Left ventricle myocardium inferior (tissue), 1 donor: ENCODE data around the gene AKAP6. TPM values are rescaled to one million over a fixed set of nuclear protein-coding genes. Genes with fewer than 3 reads are reported as not detected.
A peak's percentile ranks its signal among the peaks of the same experiment; 100 is the strongest.

ENCODE experiments used
- DNase-seq: peaks from one replicate; pipeline ENCODE4 v3.0.0-alpha.2; 2020
- H3K27ac ChIP-seq: fragments of 200-600 bp; replicated peaks from 2 replicates; pipeline ENCODE4 v1.8.0; 2021
- H3K27me3 ChIP-seq: fragments of 200-600 bp; 2 replicates; pipeline ENCODE4 v1.8.0; 2021; ENCODE audit warnings: low read depth
- H3K36me3 ChIP-seq: fragments of 200-600 bp; 2 replicates; pipeline ENCODE4 v1.8.0; 2021
- H3K4me1 ChIP-seq: fragments of 200-600 bp; 2 replicates; pipeline ENCODE4 v1.8.0; 2021
- H3K4me3 ChIP-seq: fragments of 200-600 bp; 2 replicates; pipeline ENCODE4 v1.8.0; 2021; ENCODE audit warnings: mild to moderate bottlenecking, moderate library complexity
- H3K9me3 ChIP-seq: fragments of 200-600 bp; replicated peaks from 2 replicates; pipeline ENCODE4 v1.8.0; 2021
- intact Hi-C: fragments of 100-400 bp; cut with micrococcal nuclease; formaldehyde crosslinking; loops from one replicate; pipeline ENCODE4 v1.11.0; 2022
- total RNA-seq: library from RNA; stranded (reverse); fragmentation: NEBNext Ultra II Directional; extraction: Animal tissue kit (Norgen Biotek cat#: 25700); gene quantifications from one replicate; pipeline ENCODE4 v1.2.1, GENCODE V29; 2021
- TF ChIP-seq, protein P1 (sequence below): fragments of 200-600 bp; IDR thresholded peaks from 2 replicates; pipeline ENCODE4 v1.8.0; 2021; ENCODE audit warnings: antibody characterized with exemption, mild to moderate bottlenecking, borderline replicate concordance
- donor health status: DM: no; HTN: yes; CAD: no; lungs with severe emphysema.

The AKAP6 gene
- total RNA-seq, 1 donor from 2014 or later = 218 TPM

GRCh38 chr14:32590157-32590556 lies 261.1 kb downstream of the AKAP6 start:
- no peak for DNase-seq
- intact Hi-C loops = no loop called here
- no peak overlapping the region for H3K4me3 ChIP-seq
- peak overlapping the region; percentile 10 for H3K27ac ChIP-seq
- H3K27me3 ChIP-seq = no peaks in the 10 kb centered on the region
- H3K36me3 ChIP-seq = no peaks in the 10 kb centered on the region
- H3K4me1 ChIP-seq = peaks cover 49% of the 10 kb centered on the region
- H3K9me3 ChIP-seq = peaks cover 8% of the 10 kb centered on the region
- TF ChIP-seq, protein P1, sequence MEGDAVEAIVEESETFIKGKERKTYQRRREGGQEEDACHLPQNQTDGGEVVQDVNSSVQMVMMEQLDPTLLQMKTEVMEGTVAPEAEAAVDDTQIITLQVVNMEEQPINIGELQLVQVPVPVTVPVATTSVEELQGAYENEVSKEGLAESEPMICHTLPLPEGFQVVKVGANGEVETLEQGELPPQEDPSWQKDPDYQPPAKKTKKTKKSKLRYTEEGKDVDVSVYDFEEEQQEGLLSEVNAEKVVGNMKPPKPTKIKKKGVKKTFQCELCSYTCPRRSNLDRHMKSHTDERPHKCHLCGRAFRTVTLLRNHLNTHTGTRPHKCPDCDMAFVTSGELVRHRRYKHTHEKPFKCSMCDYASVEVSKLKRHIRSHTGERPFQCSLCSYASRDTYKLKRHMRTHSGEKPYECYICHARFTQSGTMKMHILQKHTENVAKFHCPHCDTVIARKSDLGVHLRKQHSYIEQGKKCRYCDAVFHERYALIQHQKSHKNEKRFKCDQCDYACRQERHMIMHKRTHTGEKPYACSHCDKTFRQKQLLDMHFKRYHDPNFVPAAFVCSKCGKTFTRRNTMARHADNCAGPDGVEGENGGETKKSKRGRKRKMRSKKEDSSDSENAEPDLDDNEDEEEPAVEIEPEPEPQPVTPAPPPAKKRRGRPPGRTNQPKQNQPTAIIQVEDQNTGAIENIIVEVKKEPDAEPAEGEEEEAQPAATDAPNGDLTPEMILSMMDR = no peak

DNA sequence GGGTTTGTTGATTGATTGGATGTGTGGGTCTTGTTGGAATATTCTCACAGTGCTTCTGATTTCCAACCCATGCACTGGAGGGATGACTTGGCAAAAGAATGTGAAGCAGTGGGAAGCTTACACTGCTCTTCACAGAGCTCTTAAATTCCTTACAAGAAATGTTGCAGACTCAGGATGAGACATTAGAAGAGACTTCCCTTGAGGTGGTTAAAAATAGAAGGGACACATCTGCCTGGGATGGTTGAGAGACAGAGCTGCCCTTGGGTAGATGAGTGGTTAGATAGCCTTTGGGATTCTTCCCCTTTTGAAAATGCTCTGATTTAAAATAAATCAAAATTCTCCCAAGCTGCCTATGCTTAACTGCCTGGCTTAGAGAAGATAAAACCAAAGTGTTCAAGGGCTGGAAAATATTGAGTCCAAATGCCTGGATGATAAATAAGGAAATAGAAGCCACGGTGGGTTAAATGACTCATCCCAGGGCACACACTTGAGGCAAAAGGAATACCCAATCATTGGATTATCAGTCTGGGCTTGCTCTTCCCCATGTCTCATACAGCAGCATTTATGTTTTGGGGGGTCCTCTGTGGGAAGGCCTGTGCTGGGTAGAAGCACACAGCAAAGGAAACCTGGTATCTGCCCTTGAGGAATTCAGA lies 264.3 kb downstream of the AKAP6 start:
- no peak overlapping the region for H3K4me3 ChIP-seq
- H3K27me3 ChIP-seq = no peaks in the 10 kb centered on the region
- peaks cover 65% of the 10 kb centered on the region for H3K4me1 ChIP-seq
- H3K36me3 ChIP-seq = no peaks in the 10 kb centered on the region
- TF ChIP-seq, protein P1 = no peak
- intact Hi-C loops = no loop called here
- DNase-seq = no peak
- no peak overlapping the region for H3K27ac ChIP-seq
- H3K9me3 ChIP-seq = peaks cover 2% of the 10 kb centered on the region

DNA sequence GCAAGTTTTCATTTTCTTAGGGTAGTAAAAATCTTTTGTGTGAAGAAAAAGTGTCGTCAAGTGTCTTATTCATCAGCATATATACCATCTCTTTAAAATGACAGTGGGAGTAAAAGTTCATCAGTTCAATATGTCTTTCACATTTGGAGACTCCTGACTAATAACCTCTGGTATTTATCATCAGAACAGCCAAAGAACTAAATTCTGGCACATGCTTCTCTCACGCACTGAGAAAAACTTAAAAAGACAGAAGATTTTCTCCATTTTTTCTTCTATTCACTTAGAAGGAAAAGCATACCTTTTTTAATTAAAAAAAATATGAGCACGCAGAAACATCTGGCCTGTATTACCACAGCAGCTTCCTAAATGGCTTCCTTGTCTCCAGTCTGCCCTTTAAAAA lies 265.7 kb downstream of the AKAP6 start:
- Histone ChIP-seq H3K4me3 (no peak overlapping the region), H3K9me3 (no peaks in the 10 kb centered on the region), H3K4me1 (peaks cover 69% of the 10 kb centered on the region), H3K36me3 (no peaks in the 10 kb centered on the region), H3K27ac (no peak overlapping the region), H3K27me3 (no peaks in the 10 kb centered on the region)
- intact Hi-C loops = no loop called here
- TF ChIP-seq, protein P1 = no peak
- no peak for DNase-seq

GRCh38 chr14:32595497-32595896 lies 266.4 kb downstream of the AKAP6 start:
- H3K27me3 ChIP-seq = no peaks in the 10 kb centered on the region
- H3K4me1 ChIP-seq = peaks cover 70% of the 10 kb centered on the region
- intact Hi-C loops = no loop called here
- no peak overlapping the region for H3K27ac ChIP-seq
- H3K9me3 ChIP-seq = no peaks in the 10 kb centered on the region
- TF ChIP-seq, protein P1 = no peak
- H3K4me3 ChIP-seq = no peak overlapping the region
- H3K36me3 ChIP-seq = no peaks in the 10 kb centered on the region
- DNase-seq = no peak

- no peak for DNase-seq
- Histone ChIP-seq H3K4me3 (no peak overlapping the region), H3K27me3 (no peaks in the 10 kb centered on the region), H3K27ac (no peak overlapping the region), H3K36me3 (peaks cover 2% of the 10 kb centered on the region), H3K9me3 (no peaks in the 10 kb centered on the region), H3K4me1 (peaks cover 73% of the 10 kb centered on the region)
- intact Hi-C loops = no loop called here
- TF ChIP-seq, protein P1 = no peak
Measured at GRCh38 chr14:32596390-32596789, 267.3 kb downstream of the AKAP6 start.
